ENCODE measurements around the gene WLS.

WLS gene

DNA sequence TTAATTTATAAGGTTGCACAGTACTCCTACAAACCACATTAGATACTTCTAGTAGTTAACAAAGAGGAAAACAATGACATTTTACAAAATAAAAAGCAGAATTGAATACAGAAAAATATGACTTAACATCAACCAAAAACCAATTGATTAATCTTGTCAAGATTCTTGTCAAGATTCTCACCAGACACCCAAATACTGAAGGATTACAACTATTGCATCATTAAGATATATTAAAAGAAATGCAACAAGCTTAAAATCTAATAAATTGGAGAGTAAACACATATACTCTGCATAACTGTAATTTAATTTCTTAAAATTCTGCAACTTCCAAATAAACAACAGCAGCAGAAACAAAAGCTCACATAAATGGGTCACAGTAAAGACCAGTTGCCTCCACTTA lies 4.7 kb downstream of the WLS start:
- no peak for DNase-seq

DNA sequence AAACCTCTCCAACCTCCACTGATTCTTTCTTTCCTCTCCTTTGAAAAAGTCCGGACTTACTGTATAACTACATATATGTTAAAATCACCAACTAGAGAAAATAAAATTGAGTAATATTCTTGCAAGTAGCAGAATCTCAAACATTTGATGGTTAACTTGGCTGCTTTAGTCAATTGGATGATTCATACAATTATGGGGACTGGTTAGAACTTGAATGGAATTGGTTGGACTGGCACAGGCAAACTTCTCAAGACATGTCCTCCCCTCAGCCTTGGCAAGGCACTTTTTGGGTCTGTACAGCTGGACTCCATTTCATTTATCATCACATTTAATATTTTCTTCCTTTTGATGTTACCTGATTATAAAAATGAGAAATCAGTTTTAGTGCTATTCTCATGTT lies 6.5 kb downstream of the WLS start:
- DNase-seq, result no peak

DNA sequence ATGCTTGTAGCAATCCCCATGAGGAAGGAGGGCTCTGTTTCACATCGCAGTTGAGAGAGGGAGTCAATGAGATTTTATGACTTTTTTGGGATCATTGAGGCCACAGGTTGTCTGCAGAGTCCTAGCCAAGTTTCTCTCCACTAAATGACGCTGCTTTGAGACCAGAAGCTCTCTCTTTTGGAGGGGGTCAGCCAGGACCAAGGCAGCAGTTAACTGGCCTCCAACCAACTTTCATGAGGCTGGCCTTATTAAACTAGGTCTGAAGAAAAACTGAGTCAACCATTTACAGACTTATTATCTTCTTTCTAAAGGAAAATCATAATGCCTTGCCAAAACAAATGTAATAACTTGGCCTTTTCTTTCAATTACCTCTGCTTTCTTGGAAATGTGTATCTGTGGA lies 8.6 kb downstream of the WLS start:
- no peak for DNase-seq

DNA sequence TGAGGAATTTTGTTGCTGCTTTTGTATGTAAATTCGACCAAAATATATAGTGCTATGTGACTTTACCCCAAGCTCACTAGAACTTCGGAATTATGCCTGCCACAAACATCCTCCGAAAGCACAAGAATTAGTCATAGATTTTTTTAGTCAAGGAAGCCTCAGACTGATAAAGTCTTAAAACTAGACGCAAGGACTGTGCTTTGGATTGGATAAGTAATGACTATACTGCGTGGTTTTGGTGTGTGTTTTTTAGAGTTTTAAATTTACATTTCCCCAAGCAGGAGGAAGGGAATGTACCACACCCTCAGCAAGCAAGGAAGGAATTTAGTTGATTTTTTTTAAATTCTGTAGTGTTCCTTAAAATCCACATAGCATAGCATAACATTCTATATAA lies 10.3 kb downstream of the WLS start:
- no peak for DNase-seq

DNA sequence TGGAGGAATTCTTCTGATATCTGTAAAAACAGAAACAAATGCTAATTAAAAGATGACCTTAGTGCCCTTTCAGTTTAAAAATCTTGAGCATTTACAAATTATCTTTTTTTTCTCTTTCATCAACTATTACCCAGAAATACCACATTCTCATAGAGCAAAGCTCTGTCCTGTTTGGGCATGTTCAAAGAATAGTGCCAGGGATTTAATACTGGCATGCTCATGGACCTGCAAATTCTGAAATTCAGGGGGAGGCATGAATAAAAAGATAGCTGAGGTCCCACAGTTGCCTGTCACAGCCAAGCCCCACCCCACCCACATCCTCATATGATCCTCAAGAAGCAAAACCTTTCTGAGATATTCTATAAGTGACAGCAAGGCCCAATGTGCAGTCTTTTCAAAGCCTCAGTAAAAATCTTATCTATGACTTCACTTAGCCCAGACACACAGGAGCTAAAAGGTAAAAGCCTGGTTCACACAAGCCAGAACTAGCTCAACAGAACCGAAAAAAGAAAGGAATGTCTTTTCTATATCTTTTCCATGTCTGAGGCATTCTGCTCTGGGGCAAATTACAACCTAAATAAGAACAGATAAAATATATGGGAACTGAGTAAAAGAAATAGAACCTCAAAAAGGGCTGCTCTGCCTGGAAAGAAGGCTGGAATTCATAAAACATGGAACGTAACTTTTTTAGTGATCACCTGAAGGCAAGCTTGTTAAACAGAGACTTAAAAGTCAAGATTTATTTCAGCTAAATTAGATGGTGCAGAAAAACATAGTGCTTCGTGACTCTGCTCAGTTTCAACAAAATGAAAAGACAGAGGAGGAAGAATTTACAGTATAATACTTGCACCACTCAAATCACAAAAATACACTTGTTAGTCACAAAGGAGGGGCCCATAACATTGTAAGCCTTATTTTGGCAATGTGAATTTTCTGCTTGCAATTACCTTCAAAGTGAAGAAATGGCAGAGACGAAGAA lies 11.0 kb downstream of the WLS start:
- DNase-seq, result no peak

DNA sequence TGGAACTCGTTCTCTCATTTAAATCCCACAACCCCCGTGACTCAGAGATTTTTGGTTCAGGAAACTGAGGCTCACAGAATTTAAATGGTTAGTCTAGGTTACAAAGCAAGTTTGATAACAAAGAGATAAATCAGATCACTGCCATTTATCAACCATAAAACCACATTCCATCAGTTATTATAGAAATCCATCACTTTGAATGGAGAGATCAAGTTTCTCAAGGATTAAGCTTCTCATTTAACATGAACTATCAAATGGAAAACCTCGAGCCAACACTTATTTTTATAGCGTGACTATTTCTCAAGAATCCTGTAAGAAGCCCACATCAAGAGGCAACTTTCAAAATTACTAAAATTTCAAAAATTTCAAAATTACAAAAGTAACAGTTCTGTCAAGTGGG lies 11.9 kb downstream of the WLS start:
- no peak for DNase-seq

DNA sequence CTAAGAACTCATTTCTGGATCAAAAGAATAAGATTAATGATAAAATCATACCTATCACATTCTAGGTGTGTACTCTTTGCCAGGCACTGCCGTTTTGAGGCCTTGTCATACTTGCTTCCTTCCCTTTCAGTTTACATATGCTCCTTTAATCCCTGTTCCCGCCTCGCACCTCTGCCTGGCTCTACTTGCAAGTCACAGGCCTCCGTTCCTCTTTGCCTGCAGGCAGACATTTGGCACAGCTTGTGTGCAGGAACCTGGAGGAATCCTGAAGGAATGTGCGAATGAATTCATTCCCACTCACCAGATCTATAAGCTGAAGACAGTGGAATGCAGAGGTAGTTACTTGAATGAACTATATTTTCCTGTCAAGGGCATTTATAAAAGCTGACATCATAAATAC lies 13.8 kb downstream of the WLS start:
- DNase-seq, result no peak

DNA sequence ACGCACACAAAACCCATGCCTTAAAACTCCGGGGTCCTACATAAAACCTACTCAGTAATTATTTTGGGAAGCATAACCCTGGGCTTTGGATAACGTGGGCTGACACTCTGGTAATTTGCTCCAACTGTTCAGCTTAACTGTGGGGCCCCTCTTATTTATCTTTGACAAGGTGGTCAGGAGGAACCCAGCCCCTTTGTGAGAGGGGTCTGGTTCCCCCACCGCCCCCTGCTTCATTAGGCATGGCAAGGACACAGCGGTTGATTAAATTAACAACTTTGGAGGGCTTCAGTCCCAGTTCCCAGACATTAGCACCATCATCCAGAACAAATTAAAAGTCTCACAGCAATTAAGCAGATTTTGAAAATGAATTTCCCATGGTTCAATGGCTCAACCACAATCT lies 14.7 kb downstream of the WLS start:
- no peak for DNase-seq

DNA sequence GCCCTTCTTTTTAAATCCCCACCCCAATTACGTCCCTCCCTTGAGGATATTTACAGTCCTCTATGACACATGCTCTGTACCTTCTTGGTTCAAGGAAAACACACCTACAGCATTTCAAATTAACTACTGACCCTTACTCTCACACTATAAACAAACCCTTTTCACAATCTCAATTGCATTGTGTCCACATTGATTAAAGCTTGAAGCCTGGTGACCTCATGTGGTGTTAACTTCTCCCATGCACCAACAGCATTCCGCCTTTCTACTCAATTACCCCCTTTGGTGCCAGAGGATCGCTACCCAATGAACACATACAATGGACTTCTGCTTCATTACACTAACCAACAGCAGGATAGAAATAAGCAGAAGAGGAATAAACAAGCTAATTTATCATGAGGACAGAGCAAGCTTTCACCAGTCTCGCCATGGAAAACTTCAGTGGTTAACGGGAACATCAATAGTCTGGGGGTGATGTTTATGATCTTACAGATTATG lies 15.2 kb downstream of the WLS start:
- DNase-seq, result no peak

DNA sequence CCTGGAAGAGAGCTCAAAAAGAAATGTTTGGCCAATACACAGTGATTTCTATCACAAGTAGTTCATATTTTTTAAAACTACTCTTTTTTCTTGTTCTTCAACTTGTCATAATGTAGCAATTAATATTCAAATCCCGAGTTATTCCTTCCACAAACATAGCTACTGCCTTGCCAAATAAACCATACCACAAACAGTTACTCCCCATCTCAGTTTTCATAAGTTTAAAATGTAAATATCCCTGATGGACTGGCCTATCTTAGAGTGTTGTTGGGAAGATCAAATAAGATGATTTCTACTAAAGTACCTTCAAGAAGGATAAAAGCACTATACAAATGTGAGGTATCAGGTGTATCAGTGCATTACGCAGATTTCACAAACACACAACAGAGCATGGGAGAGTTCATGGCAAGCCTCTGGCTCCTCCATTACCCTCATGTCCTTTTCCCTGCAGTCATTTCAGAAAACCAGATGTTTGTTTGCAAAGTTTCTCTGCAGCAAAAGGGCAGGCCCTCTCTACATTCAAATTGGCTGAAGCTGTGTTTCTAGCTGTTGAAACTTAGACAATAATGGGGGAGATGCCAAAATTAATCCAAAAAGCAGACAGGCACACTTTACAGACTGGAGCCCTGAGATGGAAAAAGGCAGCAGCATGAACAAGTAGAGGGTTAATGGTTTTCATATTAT lies 16.1 kb downstream of the WLS start:
- DNase-seq, result no peak

DNA sequence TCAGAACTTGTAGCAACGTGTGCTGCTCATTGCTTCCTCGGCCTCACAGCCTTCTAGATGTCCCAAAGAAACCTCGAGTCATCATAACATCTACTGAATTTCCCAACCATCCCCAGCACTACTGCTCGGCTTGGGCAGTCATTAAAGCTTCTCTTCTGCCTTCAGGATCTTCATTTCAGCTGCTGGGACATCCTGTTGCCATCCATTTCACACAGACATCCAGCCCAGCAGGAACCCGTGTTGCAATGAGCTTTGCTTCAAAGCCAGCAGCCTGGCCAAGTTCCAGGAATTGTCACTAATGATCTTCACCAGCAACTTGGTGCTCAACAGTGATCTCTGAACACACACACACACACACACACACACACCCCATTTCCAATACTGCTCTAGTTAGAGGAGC lies 18.5 kb downstream of the WLS start:
- DNase-seq, result peak; percentile 42

DNA sequence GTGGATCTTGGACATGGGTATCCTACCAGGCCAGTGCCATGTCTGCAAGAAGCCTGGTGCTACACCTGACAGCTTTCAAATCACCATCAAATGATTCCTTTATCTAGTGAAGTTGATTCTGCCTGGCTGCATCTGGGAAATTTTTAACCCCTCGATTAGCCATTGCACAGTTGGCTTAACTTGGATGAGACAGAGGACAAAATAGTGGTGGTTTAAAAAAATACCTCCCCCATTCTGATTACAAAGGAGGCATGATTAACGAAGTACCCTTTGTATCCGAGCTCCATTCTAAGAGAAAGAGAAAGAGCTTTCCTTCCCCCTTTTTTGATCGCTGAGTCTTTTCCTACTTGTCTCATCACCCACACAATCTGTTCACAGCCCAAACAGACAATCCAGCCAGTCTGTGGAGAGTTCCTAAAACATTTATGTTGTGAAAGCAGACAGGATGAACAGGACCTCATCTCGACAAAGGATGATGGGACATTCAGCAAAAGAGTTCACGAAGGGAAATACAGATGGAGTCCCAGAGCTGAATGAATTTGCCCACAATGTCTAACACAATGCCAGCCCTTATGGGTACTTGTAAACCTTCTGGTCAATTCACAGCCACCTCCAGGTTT lies 20.5 kb downstream of the WLS start:
- no peak for DNase-seq

DNA sequence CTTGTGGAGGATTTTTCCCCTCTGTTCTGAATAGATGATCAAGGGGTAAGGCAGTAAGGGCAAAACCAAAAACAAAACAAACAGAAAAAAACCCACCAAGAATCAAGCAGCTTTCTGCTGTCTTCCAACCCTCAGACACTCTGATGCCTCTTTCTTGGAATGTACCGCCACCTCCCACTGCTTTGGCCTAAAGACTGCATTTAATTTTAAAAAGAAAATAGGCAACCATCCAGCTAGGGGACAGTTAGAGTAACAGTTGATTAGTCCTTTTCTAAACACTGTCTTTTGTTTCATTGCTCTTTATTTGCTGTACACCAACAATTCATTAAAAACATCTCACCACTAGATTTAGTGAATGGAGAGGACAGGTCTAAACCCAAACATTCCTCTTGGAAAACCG lies 21.5 kb downstream of the WLS start:
- no peak for DNase-seq

DNA sequence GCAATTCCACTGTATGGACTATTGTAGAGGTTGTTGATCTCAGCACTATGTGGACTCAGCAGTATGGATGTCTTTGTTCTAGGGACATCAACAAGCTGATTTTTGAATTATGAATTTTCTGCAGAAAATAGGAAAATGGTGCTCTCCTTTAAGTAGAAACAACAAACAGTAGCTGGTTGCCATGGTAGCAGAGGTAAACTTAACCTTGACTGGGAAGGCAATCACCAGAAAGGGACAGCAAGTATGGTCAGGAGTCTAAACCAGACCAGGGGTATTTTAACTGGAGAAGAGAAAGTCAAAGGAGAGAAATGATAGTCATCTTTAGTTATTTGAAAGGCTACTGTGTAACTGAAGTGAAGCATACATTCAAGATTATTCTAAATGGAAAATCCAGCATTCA lies 22.3 kb downstream of the WLS start:
- no peak for DNase-seq

DNA sequence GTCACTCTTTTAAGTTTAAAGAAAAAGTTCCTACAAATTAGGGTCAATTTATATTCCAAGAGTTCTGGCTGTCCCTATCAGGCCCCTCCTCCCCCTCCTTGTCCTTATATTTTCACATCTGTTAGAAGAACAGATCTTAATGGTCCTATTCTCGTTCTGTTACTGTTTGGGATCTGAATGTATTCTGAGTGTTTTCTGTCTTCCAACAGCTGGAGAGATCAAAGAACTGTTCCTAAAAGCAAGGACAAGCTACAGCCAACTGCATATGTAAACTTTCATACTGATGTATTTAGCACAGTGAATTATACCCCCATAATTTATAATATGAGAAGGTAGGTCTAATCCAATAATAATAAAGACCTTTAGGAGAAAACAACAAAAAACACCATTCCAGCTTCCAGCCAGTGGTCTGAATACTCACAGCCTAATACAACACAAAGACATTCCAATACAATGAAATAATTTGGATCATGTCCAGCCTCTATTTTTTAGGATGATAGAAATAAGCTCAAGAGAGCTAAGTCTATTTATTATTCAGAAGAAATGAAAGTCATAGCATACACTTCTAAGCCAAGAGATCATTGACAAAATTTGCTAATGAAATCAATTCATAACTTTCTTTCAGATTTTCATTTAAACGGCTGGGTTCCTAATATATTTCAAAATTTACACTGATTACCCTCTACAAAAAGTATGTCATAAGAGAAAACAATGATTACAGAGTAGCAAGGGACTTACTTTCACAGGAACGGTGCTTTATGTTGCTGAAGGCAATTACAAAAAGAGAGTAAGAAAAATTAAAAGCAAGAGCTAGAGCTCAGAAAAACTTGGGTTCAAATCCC lies 25.3 kb downstream of the WLS start:
- DNase-seq, result no peak

DNA sequence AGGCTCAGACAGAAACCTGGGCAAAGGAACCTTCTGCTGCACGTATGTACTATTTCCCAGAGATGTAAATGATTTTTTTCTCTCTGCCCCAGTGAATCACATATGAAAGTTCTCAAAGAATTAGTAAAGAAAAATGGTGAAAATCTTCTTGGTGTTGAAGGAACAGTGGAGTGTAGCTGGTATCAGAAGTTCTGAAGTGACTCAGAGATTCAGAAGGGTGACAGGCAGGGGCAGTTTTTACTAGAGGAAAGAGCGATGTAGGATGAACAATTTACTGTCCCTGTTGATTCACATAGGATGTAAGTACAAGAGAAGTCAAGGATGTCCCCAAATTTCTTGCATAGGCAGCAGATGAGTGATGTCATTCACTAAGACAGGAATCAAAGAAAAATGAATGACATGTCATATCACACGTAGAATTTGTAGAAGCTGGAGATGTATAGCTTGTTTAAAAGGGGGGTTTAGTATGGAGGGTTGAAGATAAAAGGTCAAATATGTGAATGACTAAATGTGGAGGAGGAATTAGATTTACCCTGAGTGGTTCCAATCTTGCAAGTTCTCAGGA lies 26.4 kb downstream of the WLS start:
- DNase-seq, result no peak

DNA sequence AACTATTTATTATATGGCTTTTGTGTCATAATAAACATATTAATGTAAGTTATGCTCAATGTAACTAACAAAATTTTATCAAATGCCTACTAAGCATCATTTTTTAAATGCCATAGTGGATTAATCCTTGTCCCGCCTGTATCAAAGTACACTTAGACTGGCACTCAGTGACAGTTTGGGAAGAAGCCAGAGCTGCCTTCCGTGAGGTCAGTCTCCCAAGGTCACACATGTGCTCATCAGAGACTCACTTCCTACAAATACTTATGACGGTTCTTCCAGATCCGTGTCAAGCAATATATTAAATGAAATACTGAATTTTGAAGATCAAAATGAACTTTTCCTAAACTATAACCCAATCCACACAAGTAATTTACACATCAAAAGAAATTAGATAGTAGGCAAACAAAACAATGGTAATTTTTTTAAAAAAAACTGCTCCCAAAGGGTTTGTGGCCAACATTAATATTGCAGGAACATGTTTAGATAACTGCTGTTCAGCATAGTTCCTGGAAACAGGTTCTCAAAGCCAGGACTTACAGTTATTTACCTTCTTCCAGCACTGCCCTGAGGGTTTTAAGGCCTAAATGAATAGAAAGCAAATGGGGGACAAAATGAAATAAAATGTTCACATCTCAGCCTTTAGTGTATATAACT lies 27.2 kb downstream of the WLS start:
- DNase-seq, result no peak

DNA sequence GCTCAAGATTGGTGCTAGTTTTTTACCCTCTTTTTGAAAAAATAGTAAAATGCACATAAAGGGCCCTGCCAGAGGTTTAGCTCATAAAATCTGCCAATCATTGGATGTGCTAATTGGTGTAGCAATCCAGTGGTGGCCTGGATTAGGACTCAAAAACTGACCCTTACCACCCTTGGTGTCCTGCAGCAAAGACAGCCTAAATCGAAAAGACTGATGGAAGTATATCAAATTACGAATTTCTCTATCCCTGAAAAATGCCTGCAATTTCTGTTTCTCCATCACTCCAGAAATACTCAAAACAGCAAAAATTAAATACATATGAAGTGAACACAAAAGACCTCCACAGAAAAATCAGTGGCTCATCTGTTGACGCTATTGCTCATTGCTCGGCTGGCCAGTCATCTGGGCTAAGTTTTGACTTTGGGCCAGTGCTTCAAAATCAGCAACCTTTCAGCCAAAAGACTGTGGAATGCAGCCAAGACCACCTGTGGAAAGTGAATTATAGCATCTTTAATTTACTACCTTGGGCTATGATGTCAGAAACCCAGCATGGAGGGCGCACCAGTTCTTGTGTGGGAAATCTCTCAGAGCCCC lies 30.0 kb downstream of the WLS start:
- DNase-seq, result no peak

DNA sequence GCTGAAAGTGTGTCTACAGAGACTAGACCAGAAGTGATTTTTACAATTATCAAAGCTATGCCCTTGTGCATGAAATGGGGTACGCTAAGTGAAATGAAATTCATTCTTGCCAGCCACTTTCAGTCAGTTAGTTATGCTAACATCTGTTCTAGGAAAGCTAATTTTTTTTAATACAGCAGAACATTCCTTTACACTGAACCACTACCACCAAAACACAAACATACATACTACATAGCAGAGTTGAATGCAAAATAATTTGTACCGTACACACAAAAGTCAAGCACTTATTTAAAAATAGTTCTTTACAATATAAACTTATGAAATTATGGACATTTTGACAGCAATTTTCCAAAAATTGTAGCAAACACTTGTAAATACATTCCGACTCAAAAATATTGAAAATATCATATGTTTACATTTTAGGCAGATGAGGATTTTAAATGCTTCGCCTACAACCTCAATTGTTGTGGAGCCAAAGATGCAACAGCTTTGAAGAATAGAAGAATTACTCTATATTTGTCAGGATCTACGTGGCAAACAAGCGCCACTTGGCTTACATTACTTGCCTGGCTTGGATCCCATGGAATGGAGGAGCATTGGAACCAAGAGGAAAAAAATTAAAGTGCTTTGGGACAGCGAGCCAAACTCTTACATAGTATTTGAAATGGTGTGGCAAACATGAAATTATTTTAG lies 30.6 kb downstream of the WLS start:
- no peak for DNase-seq

DNA sequence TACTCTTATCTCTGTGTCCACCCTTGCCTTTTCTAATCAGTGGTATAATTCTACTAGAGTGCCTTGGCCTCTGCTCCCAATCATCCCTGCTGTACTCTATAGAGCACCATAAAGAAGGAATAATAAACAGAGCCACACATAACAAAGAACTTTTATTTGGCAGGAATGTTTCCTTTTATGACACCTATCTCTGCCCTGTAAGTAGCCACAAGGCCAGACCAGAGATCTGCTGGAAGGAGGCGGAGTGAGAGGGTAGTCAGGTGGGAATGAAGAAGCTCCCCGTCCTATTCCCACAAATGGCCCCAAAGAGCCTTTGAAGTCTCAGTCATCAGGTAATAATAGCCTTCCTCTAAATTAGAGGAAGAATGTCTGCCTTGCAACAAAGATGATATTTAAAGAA lies 32.7 kb downstream of the WLS start:
- no peak for DNase-seq

DNA sequence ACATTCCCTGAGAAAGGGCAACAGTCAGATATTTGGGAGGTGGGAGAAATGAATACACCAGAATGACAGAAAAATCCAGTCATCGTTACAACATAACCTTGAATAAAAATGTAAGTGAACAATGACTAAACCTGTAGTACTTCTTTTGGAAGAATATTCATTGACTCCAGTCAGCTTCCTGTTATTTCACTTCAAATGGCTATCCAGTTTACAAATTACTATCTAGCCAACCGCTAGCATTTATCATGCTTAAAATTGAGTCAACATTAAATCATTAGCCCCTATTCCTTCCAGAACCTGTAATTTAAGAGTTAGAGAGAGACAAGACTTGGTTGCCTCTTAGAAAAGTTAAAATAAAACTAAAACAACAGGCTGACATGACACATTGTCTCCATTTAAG lies 33.6 kb downstream of the WLS start:
- DNase-seq, result no peak

Measured in NCI-H1694 (cell line).